ENCODE measurements around the gene NHLRC3. TPM values are rescaled to one million over a fixed set of nuclear protein-coding genes. Genes with fewer than 3 reads are reported as not detected.
"Not testable (repeated sequence)": the region's sequence is repeated elsewhere in the genome, so short reads cannot be mapped to it uniquely, and the experiment has no call there.

The NHLRC3 gene, protein sequence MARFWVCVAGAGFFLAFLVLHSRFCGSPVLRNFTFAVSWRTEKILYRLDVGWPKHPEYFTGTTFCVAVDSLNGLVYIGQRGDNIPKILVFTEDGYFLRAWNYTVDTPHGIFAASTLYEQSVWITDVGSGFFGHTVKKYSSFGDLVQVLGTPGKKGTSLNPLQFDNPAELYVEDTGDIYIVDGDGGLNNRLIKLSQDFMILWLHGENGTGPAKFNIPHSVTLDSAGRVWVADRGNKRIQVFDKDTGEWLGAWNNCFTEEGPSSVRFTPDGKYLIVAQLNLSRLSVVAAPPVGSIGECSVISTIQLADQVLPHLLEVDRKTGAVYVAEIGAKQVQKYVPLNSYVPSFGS
- polyA plus RNA-seq, result 10 to 100 TPM in 2 of 3 donors, 1 to 10 TPM in 1; 5.8 to 18.2 (median 11.2) TPM

DNA sequence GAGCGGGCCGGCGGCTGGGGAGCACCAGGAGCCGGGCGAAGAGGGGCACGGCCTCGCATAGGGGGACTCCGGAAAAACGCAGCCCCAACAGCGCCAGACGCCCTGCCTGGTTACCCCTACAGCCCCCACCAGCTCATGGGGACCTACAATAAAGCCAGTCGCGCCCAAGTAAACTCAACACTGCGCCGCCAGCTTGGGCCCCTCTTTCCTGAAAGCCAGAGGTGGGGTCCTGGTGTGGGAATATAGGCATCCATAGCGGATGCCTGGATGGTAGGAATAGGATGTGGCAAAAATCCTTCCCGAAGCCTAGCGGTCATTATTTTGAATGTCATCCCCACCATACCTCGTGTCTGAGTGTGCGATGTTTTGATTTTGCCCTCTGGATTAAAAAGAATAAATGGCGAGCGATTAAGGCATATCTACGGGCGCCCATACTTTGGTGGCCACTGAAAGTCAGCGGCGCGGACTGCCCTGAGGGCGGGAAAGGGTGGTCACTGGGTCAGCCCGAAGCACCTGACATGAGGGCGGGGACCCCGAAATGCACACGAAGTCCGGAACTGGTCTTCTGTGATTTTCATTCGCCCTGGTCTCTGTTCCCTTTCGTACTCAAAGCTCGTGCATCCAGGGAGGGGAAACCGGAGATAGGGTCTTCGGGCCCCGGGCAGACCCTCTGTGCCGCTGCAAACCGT lies at the start of gene NHLRC3, which contains the start of gene PROSER1:
NHLRC3 (plus strand) TSS at position 577 of the 689 bp plus-strand sequence. CDS start 184 bp downstream, outside the sequence.
PROSER1 (minus strand) TSS at position 210 of the 689 bp plus-strand sequence. CDS start 847 bp downstream, outside the sequence.
- H3K27ac ChIP-seq (ENCODE audit: low read depth, low read length), result peak within 1 kb of the TSS; percentile 65
- WGBS, 3 donors, result 0 to 1% (median 0%) methylated on average over 41 of the region's 41 CpGs

DNA sequence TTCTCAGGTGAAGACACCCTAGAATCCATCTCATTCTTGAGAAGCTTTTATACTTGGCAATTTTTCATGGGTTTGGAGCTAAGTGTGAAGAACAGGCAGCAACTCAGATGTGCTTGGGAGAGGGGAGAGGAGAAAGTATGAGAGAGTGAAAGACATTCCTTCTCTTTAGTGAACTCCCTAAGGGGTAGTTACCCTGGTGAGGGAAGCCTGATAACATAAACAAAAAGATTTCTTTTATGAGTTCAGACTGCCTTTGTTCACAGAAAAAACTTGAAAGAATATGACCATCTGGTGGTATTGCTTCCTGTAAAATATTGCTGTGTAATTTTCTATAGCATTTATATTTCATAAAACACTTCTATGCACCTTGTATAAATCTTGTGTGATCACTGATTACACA lies 47.6 kb upstream of the NHLRC3 start, which contains the start of gene STOML3:
STOML3 (minus strand) TSS at position 139 of the 400 bp plus-strand sequence; CDS start at position 29, 110 bp downstream.
- H3K27ac ChIP-seq (ENCODE audit: low read depth, low read length), result no peak within 1 kb of the TSS

DNA sequence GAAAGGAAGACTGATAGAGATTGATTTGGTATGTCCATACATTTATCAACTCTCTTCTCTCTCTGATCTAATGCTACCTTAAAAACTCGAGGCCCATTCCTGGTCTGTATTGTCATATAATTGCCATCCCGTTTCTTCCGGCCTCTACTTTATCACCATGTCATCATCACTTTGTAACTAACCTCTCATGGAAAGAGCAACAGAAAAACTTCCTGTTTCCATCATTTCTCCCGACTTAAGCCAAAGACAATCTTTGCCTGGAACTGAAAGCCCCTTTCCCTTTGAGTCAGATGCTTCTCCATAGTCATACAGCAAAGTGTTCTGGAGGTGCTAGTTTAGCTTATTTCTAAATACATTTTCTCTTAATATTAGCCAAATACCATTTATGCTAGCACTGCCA lies 44.9 kb upstream of the NHLRC3 start:
- WGBS, 3 donors, result 60 to 64% (median 63%) methylated on average over 4 of the region's 4 CpGs
- no peak overlapping the region for H3K27ac ChIP-seq (ENCODE audit: low read depth, low read length)

DNA sequence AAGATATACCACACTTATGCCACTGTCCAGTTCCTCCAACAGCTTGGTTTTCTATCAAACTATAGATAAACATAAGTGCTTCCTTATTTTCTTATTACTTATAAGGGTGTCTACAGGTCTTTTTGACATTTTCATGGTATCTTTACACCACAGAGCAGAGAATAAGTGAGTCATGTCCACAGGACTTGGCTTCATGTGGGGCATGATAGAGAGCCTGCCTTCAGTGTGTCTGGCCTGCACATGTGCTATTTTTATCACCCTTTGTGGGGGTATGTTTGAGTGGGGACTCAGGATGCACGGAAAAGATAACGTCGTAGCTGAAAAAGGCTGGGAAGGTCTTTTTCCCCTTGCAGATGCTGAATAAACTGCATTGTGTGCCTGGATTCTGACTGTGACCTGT lies 39.5 kb upstream of the NHLRC3 start:
- WGBS, 3 donors, result 81 to 88% (median 85%) methylated on average over 3 of the region's 3 CpGs
- no peak overlapping the region for H3K27ac ChIP-seq (ENCODE audit: low read depth, low read length)

DNA sequence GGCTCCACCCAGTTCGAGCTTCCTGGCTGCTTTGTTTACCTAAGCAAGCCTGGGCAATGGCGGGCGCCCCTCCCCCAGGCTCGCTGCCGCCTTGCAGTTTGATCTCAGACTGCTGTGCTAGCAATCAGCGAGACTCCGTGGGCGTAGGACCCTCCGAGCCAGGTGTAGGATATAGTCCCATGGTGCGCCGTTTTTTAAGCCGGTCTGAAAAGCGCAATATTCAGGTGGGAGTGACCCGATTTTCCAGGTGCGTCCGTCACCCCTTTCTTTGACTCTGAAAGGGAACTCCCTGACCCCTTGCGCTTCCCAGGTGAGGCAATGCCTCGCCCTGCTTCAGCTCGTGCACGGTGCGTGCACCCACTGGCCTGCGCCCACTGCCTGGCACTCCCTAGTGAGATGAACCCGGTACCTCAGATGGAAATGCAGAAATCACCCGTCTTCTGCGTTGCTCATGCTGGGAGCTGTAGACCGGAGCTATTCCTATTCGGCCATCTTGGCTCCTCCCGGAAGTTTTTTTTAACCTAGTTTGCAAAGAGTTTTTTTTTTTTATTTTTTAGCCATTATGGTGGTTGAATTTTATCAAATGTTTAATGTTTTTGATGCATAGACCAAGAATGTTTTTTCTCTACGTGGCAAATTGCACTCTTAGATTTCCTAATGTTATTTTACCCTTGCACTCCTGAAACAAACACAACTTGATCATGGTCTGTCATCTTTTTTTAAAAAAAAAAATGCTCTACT lies 31.7 kb upstream of the NHLRC3 start:
- 82 to 87% (median 83%) methylated on average over 23 to 29 of the region's 29 CpGs for WGBS, 3 donors
- not testable (repeated sequence) for H3K27ac ChIP-seq (ENCODE audit: low read depth, low read length)

DNA sequence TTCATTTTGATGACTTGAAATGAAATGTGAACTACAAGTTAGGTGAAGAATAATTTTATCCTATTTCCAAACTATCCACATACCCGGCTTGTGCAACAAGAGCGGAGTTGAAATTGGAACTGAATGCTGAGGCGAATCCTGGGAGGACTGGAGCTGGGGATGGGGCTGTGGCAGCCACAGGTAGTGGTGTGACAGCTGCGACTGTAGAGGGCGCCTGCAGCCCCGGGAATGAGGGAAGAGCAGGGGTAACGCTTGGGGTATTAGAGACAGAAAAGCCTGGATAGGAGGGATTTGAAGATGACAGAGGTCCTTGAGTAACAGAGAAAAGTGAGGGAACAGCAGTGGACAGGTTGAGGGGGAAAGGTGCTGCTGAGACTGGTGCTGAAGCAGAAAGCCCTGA lies 25.6 kb upstream of the NHLRC3 start:
- 84 to 91% (median 84%) methylated on average over 7 of the region's 7 CpGs for WGBS, 3 donors
- H3K27ac ChIP-seq (ENCODE audit: low read depth, low read length), result no peak overlapping the region

DNA sequence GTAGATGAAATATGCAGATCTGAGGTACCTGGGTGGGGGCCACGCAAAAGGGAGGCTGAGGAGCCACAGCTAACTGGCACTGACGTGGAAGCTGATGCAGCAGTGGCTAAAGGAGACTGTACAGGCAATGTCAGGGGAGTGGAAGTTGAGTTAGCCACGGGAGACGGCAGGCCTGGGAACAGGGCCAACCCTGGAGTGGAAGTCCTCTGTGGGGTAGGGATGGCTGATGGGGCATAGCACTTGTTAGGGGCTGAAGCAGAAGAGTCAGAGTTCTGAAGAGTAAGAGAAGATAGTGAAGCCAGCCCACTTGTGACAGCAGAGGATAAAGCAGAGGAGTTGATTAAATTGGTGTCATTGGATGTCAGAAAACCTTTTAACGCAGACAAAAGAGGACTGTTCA lies 24.8 kb upstream of the NHLRC3 start:
- WGBS, 3 donors, result 72 to 87% (median 77%) methylated on average over 5 of the region's 5 CpGs

DNA sequence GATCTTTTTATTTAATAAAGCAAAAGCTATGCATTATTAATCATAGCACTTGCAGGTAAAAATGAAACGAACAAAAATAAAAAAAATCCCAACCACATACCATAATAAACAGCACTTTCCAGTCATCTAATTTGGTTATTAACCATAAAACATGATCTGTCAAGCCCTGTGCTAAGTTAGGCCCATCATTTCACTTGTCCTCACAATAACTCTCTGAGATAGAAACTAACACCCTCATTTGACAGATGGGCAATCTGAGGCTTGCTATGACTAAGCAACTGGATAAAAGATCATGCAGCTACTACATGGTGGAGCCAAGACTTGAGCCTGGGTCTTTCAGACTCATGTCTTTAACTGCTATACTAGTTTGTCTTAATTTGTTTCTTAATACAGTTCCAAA lies 22.2 kb upstream of the NHLRC3 start:
- 86 to 89% (median 87%) methylated on average over 1 of the region's 1 CpG for WGBS, 3 donors

More for the DNA sequence above, 24.8 kb upstream of the NHLRC3 start:
- no peak overlapping the region for H3K27ac ChIP-seq (ENCODE audit: low read depth, low read length)

DNA sequence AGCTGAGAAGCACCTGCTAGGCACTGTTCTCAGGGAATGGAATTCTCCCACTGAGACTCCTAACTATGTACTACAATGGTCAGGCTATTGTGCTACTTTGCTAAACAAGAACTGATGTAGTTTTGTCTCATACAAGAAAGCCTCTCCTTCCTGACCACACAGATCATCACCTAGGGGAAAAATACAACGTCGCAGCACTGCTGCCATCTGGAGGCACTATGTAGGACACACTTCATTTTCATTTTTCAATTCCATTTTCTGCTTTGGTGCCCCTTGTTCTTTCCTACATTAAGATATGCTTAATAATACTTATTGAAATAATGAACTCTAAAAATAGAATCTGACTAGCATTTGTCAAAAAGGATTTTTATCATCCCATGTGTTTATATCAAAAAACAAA lies 21.5 kb upstream of the NHLRC3 start:
- WGBS, 3 donors, result 21 to 22% (median 21%) methylated on average over 2 of the region's 2 CpGs
- no peak overlapping the region for H3K27ac ChIP-seq (ENCODE audit: low read depth, low read length)

More for the DNA sequence above, 22.2 kb upstream of the NHLRC3 start:
- H3K27ac ChIP-seq (ENCODE audit: low read depth, low read length), result no peak overlapping the region

DNA sequence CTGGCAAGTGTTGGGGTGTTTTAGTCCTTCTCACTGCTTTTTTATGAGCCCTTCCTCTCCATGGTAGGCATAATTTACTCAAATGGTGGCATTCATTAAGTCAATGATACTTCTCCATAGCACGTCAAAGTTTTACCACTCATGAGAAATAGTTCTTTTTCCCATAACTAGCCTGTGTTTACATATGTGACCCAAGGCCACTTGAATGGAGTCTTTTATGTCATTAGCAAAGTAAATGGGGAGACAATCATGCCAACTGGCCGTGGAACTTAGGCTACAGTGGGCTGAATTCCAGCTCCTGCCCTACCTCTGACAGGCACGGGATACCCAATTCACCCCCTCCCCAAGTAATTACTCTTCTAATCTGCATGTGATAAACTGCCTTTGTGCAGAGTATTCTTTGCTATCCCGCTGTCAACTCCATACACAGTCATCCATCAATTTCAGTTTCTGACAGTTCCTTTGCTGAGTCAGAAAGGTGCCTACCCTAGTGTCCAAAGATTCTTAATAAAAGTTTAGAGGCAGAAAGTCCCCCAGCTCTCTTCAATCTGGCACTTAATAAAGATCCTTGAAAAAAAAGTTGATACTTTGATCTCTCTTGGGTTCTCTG lies 17.3 kb upstream of the NHLRC3 start:
- 33 to 93% (median 90%) methylated on average over 4 of the region's 4 CpGs for WGBS, 3 donors
- H3K27ac ChIP-seq (ENCODE audit: low read depth, low read length), result no peak overlapping the region

DNA sequence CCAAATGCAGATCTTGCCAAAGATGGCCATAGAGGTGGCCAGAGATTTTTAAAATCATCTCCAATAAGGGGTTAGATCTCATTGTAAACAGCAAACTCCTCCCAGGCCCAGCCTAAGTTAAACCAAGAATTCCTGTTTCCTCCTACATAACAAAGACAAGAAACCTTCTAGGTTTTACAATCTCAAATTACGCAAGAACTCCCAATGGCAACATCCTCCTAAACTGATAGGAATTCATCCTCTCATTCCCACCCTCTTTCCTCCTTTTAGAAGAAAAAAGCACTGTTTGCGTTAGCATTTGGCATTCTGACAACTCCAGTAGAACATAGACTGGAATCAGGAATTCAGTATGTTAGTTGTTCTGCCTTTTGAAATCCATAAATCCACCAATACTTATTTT lies 14.9 kb upstream of the NHLRC3 start:
- WGBS, 3 donors, result 73 to 75% (median 74%) methylated on average over 2 of the region's 2 CpGs
- H3K27ac ChIP-seq (ENCODE audit: low read depth, low read length), result no peak overlapping the region

DNA sequence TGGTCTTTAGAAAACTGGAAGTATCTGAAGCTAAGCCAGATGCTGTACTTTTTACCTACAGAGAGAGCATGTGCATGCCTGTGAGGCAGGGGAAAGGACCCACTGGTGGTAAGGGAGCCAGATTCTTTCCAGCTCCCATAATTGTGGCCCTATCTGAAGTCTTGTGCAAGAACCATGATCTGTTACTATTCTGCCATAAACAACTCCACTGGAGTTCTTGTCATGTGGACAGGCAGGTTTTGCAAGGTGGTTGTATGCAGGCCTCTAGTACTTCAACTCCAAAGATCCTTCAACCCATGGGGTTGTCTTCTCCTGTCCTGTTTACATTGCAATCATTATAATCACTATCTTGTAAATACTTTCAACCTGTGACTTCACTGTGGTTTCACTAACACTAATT lies 14.5 kb upstream of the NHLRC3 start:
- H3K27ac ChIP-seq (ENCODE audit: low read depth, low read length), result no peak overlapping the region

DNA sequence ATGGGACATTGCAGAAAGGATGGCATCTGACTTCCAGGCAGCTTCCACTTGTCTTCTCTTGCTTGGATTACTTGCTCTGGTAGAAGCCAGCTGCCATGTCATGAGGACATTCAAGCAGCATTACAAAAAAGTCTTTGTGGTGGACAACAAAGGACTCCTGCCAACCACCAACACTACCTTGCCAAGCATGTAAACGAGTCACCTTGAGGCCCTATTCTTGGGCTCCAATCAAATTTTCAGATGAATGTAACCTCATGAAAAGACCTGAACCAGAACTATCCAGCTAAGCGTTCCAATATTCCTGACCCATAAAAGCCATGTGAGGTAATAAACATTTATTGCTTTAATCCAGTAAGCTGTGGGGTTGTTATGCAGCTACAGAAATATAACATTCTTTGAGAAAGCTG lies 12.8 kb upstream of the NHLRC3 start:
- H3K27ac ChIP-seq (ENCODE audit: low read depth, low read length), result no peak overlapping the region
- WGBS, 3 donors, result 64 to 91% (median 89%) methylated on average over 2 of the region's 2 CpGs

DNA sequence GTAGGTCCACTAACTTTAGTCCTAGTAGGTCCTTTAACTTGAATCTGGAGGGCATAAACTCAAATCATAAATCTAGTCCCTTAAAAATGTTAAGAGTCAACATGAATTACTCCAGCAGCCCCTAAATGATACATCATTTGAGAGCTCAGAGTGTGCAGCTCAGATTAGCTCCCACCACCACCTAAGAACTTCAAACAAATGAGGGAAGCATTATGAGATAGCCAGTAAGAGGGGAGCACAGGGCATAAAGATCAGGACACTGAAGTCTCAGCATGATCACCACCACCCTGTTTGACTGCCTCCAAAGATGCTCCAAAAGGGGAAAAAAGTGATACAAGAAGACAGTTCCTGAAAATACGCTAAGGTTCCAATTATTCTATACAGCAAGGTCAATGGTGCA lies 6.1 kb upstream of the NHLRC3 start:
- 94 to 100% (median 96%) methylated on average over 1 of the region's 1 CpG for WGBS, 3 donors
- no peak overlapping the region for H3K27ac ChIP-seq (ENCODE audit: low read depth, low read length)

DNA sequence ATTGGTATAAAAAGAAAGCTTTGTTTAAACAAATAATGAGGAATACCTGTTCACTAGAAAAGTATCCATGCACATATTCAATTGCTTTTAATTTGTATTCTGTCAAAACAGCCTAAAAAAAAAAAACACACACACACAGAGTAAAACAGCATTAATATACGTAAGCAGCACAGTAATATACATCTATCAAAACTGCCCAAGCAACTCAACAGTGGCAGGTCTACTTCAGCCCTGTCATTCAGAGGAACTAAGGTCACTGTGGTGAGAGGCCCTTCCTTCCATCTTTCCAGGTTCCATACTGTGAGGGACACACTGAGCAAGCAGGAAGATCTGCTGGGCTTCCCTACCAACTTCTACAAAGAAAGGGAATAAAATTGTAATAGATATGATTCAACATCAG lies 4.2 kb upstream of the NHLRC3 start:
- WGBS, 3 donors, result 73 to 88% (median 84%) methylated on average over 1 of the region's 1 CpG

DNA sequence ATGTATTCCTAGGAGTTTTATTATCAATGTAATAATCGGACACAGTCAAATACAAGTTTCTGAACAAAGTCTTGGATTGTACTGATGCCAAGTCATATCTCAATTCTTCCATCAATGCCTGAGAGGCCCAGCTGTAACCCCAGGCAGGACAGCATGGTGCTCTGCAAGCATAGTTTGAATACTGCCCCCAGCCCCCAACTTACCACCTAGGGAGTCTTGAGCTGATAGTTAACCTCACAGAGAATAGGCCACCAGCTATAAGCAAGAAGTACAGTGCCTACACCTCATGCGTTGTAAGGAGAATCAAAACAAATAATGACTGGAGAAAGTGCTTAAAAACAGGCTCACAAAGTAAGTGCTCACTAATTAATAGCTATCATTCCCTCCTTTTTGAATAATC lies 3.1 kb upstream of the NHLRC3 start:
- WGBS, 3 donors, result 30 to 72% (median 61%) methylated on average over 2 of the region's 2 CpGs
- no peak overlapping the region for H3K27ac ChIP-seq (ENCODE audit: low read depth, low read length)

More for the DNA sequence above, 4.2 kb upstream of the NHLRC3 start:
- no peak overlapping the region for H3K27ac ChIP-seq (ENCODE audit: low read depth, low read length)

DNA sequence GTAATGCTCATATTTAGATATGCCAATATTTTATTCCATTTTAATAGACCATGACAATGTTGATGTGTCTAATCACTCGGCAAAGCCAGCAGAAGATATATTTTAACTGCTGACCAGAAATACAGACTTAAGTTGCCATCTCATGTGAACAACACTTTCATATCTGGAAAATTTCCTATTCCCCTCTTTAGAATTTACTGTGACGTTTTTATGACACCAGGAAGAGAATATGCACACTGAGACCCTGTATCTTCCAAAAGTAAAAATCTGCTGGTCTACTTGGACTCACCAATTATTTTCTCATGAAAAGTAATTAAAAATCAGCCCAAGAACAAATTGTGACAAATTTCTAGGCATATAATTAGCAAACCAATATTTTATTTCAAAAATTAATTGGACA lies 2.5 kb upstream of the NHLRC3 start:
- no peak overlapping the region for H3K27ac ChIP-seq (ENCODE audit: low read depth, low read length)
- 13 to 36% (median 29%) methylated on average over 2 of the region's 2 CpGs for WGBS, 3 donors

DNA sequence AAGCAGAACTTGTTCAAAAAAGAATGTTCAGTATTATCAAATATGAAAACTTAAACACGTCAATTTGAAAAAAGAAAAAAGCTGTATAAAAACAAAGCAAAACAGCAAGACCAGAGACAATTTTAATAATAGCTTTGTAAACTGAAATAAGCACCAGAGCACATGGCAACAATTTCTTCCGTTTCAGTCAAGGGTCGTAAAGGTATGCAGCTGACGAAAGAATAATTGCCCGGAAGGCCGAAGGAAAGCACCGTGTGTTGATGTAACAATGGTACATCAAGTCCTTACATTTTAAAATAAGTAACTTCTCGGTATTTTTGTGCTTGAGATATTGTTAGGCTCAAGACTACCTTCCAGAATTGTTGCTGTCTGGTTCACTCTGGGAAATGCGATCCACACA lies 2.0 kb upstream of the NHLRC3 start:
- WGBS, 3 donors, result 1 to 3% (median 2%) methylated on average over 9 of the region's 9 CpGs
- no peak overlapping the region for H3K27ac ChIP-seq (ENCODE audit: low read depth, low read length)
